ENCODE data around the gene PRX.

Gene PRX

GRCh38 chr19:40362160-40362559 lies 51.0 kb downstream of the PRX start:
- no peak overlapping the region for H3K4me3 ChIP-seq (ENCODE audit: low read depth, low read length)
- TF ChIP-seq CTCF (IDR thresholded peaks at IDR 0.05; ENCODE audit: insufficient read depth, low read depth, low read length, missing control alignments): no peak
- no peak for DNase-seq (ENCODE audit: low read depth)

GRCh38 chr19:40360708-40361241 lies 52.4 kb downstream of the PRX start:
- no peak for TF ChIP-seq CTCF (IDR thresholded peaks at IDR 0.05; ENCODE audit: insufficient read depth, low read depth, low read length, missing control alignments)
- no peak overlapping the region for H3K4me3 ChIP-seq (ENCODE audit: low read depth, low read length)
- no peak for DNase-seq (ENCODE audit: low read depth)

- DNase-seq (ENCODE audit: low read depth): no peak
- TF ChIP-seq CTCF (IDR thresholded peaks at IDR 0.05; ENCODE audit: insufficient read depth, low read depth, low read length, missing control alignments): no peak
- no peak overlapping the region for H3K4me3 ChIP-seq (ENCODE audit: low read depth, low read length)
Measured at GRCh38 chr19:40360020-40360707, 53.0 kb downstream of the PRX start.

GRCh38 chr19:40358773-40359172 lies 54.4 kb downstream of the PRX start:
- H3K4me3 ChIP-seq (ENCODE audit: low read depth, low read length): no peak overlapping the region
- DNase-seq (ENCODE audit: low read depth): peak; percentile 75
- no peak for TF ChIP-seq CTCF (IDR thresholded peaks at IDR 0.05; ENCODE audit: insufficient read depth, low read depth, low read length, missing control alignments)

GRCh38 chr19:40357640-40358039 lies 55.5 kb downstream of the PRX start:
- no peak overlapping the region for H3K4me3 ChIP-seq (ENCODE audit: low read depth, low read length)
- no peak for TF ChIP-seq CTCF (IDR thresholded peaks at IDR 0.05; ENCODE audit: insufficient read depth, low read depth, low read length, missing control alignments)
- DNase-seq (ENCODE audit: low read depth): no peak

- H3K4me3 ChIP-seq (ENCODE audit: low read depth, low read length): no peak overlapping the region
- DNase-seq (ENCODE audit: low read depth): peak; percentile 30
- TF ChIP-seq CTCF (IDR thresholded peaks at IDR 0.05; ENCODE audit: insufficient read depth, low read depth, low read length, missing control alignments): no peak
Measured at GRCh38 chr19:40356681-40357595, 56.2 kb downstream of the PRX start.
